Hepatocyte (in vitro differentiated cells): ENCODE measurements around the gene PCCA. TPM values are rescaled to one million over a fixed set of nuclear protein-coding genes. Genes with fewer than 3 reads are reported as not detected.

Source experiments
- DNase-seq: peaks from one replicate; pipeline ENCODE4 v3.0.0-alpha.2; 2016; ENCODE audit warnings: low spot score
- H2AFZ ChIP-seq: fragments of 200-600 bp; sonication (generic); 2 replicates; pipeline ENCODE4 v1.6.0; 2016; ENCODE audit warnings: antibody characterized with exemption, mild to moderate bottlenecking
- H3K27ac ChIP-seq: fragments of 200-600 bp; sonication (generic); 2 replicates; pipeline ENCODE4 v1.5.1; 2016; ENCODE audit warnings: mild to moderate bottlenecking
- H3K27me3 ChIP-seq: fragments of 200-600 bp; sonication (generic); 2 replicates; pipeline ENCODE4 v1.6.1; 2016
- H3K36me3 ChIP-seq: fragments of 200-600 bp; sonication (generic); replicated peaks from 2 replicates; pipeline ENCODE4 v1.5.1; 2016; ENCODE audit warnings: low read depth; ENCODE audit not compliant: insufficient read depth
- H3K4me1 ChIP-seq: fragments of 200-600 bp; sonication (generic); 2 replicates; pipeline ENCODE4 v1.5.1; 2016; ENCODE audit warnings: mild to moderate bottlenecking, moderate library complexity; ENCODE audit not compliant: insufficient read depth
- H3K4me2 ChIP-seq: fragments of 200-600 bp; sonication (generic); 2 replicates; pipeline ENCODE4 v1.6.0; 2016
- H3K4me3 ChIP-seq: fragments of 200-600 bp; sonication (generic); 2 replicates; pipeline ENCODE4 v1.5.1; 2016; ENCODE audit warnings: mild to moderate bottlenecking
- H3K79me2 ChIP-seq: fragments of 200-600 bp; sonication (generic); 2 replicates; pipeline ENCODE4 v1.6.0; 2017; ENCODE audit warnings: mild to moderate bottlenecking
- H3K9me2 ChIP-seq: fragments of 200-600 bp; sonication (generic); replicated peaks from 2 replicates; pipeline ENCODE4 v1.6.0; 2017; ENCODE audit warnings: mild to moderate bottlenecking; ENCODE audit not compliant: insufficient read depth
- H3K9me3 ChIP-seq: fragments of 200-600 bp; sonication (generic); 2 replicates; pipeline ENCODE4 v1.5.1; 2016; ENCODE audit warnings: low read depth, mild to moderate bottlenecking
- H4K20me1 ChIP-seq: fragments of 200-600 bp; sonication (generic); 2 replicates; pipeline ENCODE4 v1.6.0; 2016; ENCODE audit warnings: mild to moderate bottlenecking; ENCODE audit not compliant: insufficient read depth, poor library complexity, severe bottlenecking
- CTCF ChIP-seq: fragments of 200-600 bp; sonication (generic); IDR thresholded peaks from 2 replicates; pipeline ENCODE4 v1.5.1; 2016; ENCODE audit warnings: antibody characterized with exemption, mild to moderate bottlenecking; ENCODE audit not compliant: poor library complexity
- EZH2 ChIP-seq: fragments of 200-600 bp; sonication (generic); IDR thresholded peaks from 2 replicates; pipeline ENCODE4 v1.6.1; 2016; ENCODE audit warnings: antibody characterized with exemption, mild to moderate bottlenecking, borderline replicate concordance
- EZH2phosphoT487 ChIP-seq: fragments of 200-600 bp; sonication (generic); IDR thresholded peaks from one replicate; pipeline ENCODE4 v1.6.1; 2018; ENCODE audit warnings: antibody characterized with exemption, mild to moderate bottlenecking, low read depth, moderate library complexity; ENCODE audit not compliant: unreplicated experiment, severe bottlenecking
- WGBS: methylation state at CpG from one replicate; pipeline ENCODE4 v1.1.6; 2016; ENCODE audit warnings: low lambda C conversion rate; ENCODE audit errors: missing lambda C conversion rate; 5-methylcytosine and 5-hydroxymethylcytosine counted together
- polyA plus RNA-seq: library from polyadenylated mRNA; unstranded; fragments of >200 nt; fragmentation: Nextera tagmentation; extraction: Ambion mirVana; gene quantifications from 2 replicates; pipeline ENCODE4 v1.2.1, GENCODE V29; 2016
- total RNA-seq: library from RNA; depleted of rRNA; stranded (reverse); fragments of >200 nt; gene quantifications from 2 replicates; pipeline ENCODE4 v1.2.3, GENCODE V29; 2014

PCCA gene
- total and polyA plus RNA-seq, 2 experiments from 2014 or later, result 23.6 to 28.2 TPM

DNA sequence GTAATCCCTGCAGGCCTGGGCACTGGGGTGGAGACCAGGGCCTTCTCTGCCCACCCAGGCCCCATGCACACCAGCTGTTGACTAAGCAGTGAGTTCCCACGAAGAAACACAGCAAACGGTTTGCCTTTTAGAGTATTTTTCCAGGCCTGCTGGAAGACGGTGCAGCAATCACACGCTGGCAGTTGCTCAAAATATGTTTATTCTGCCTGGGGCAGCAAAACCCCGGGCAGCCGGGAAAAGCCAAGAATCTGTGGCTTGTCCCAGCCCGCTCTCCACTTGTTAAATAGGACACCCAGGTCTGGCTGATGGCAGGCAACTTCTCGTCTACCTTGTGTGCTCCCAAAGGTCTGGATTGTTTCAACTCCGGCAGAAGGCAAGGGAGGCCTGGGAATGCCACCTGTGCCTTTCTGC, 458.9 kb downstream of the PCCA start:
- H3K27ac ChIP-seq, result peak overlapping the region; percentile 67
- no peaks in the 10 kb centered on the region for H3K27me3 ChIP-seq
- H3K4me3 ChIP-seq, result no peak overlapping the region
- no peak overlapping the region for H2AFZ ChIP-seq
- no peaks in the 10 kb centered on the region for H3K9me2 ChIP-seq
- WGBS, result 47% methylated on average over 9 of the region's 9 CpGs
- H3K79me2 ChIP-seq, result no peaks in the 10 kb centered on the region
- TF ChIP-seq EZH2phosphoT487 (no peak), CTCF (no peak), EZH2 (no peak)
- peaks cover 9% of the 10 kb centered on the region for H3K4me1 ChIP-seq
- peak overlapping the region; percentile 23 for H3K4me2 ChIP-seq
- H3K9me3 ChIP-seq, result no peaks in the 10 kb centered on the region
- no peaks in the 10 kb centered on the region for H3K36me3 ChIP-seq
- H4K20me1 ChIP-seq, result no peaks in the 10 kb centered on the region
- DNase-seq, result peak; percentile 36

DNA sequence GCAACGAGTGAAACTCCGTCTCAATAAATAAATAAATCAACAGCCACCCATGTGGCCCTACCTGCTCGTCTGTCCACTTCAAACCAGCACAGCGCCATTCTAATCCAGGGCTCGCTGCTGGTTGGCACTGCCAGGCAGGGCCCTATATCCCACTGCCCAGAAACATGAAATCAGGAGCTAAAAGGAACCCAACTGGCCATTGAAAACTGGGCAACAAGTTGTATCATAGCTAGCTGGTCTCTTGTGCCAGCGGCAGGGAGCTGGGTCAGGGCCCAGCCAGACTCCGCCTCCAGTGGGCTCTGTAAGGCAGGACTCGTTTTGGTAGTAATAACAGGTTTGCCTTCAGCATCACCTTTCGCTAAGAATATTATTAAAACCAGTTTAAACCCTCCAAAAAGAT, 460.4 kb downstream of the PCCA start:
- Histone ChIP-seq H3K27me3 (no peaks in the 10 kb centered on the region), H3K9me3 (no peaks in the 10 kb centered on the region), H3K79me2 (no peaks in the 10 kb centered on the region), H2AFZ (no peak overlapping the region), H3K36me3 (no peaks in the 10 kb centered on the region), H3K27ac (no peak overlapping the region), H3K4me1 (peaks cover 9% of the 10 kb centered on the region), H3K4me3 (no peak overlapping the region), H4K20me1 (no peaks in the 10 kb centered on the region), H3K4me2 (no peak overlapping the region), H3K9me2 (no peaks in the 10 kb centered on the region)
- TF ChIP-seq EZH2 (no peak), EZH2phosphoT487 (no peak), CTCF (no peak)
- DNase-seq, result no peak
- 88% methylated on average over 9 of the region's 9 CpGs for WGBS

DNA sequence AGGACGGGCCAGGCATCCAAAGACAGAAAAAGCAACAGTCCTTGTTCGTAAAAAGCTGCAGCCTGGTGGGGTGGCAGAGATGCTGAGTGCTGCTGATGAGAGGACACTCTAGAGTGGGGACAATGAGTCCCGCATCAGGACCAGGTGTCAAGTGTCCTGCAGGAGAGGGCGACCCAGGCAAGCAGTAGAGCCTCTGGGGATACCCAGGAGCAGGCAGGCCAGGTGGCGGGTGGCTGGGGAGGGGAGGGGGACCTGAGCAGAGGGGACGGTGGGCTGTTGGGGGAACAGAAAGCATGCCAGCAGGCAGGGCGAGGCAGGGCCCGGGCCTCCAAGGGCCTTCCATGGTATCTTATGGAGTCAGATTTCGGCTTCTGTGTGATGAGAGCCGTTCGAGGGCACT, 463.9 kb downstream of the PCCA start:
- Histone ChIP-seq H3K27ac (no peak overlapping the region), H3K79me2 (no peaks in the 10 kb centered on the region), H3K36me3 (no peaks in the 10 kb centered on the region), H3K4me2 (no peak overlapping the region), H3K9me2 (no peaks in the 10 kb centered on the region), H4K20me1 (no peaks in the 10 kb centered on the region), H2AFZ (no peak overlapping the region), H3K4me3 (no peak overlapping the region), H3K4me1 (peaks cover 2% of the 10 kb centered on the region), H3K27me3 (no peaks in the 10 kb centered on the region), H3K9me3 (no peaks in the 10 kb centered on the region)
- no peak for DNase-seq
- WGBS, result 97% methylated on average over 11 of the region's 11 CpGs
- no peak for TF ChIP-seq CTCF
- no peak for TF ChIP-seq EZH2
- TF ChIP-seq EZH2phosphoT487, result no peak

GRCh38 chr13:100559886-100560285, 471.0 kb downstream of the PCCA start:
- WGBS, result 81% methylated on average over 8 of the region's 8 CpGs
- H3K4me2 ChIP-seq, result no peak overlapping the region
- H3K9me3 ChIP-seq, result no peaks in the 10 kb centered on the region
- H3K4me3 ChIP-seq, result no peak overlapping the region
- TF ChIP-seq EZH2, result no peak
- no peak for TF ChIP-seq EZH2phosphoT487
- no peak for TF ChIP-seq CTCF
- no peak overlapping the region for H3K27ac ChIP-seq
- H3K36me3 ChIP-seq, result no peaks in the 10 kb centered on the region
- no peak for DNase-seq
- no peaks in the 10 kb centered on the region for H3K79me2 ChIP-seq
- no peaks in the 10 kb centered on the region for H3K4me1 ChIP-seq
- no peaks in the 10 kb centered on the region for H4K20me1 ChIP-seq
- H3K27me3 ChIP-seq, result no peaks in the 10 kb centered on the region
- no peak overlapping the region for H2AFZ ChIP-seq
- no peaks in the 10 kb centered on the region for H3K9me2 ChIP-seq
